Measurements from ENCODE around the gene C1QTNF3. TPM values are rescaled to one million over a fixed set of nuclear protein-coding genes. Genes with fewer than 3 reads are reported as not detected.
A peak's percentile ranks its signal among the peaks of the same experiment; 100 is the strongest.

The C1QTNF3 gene
- total and polyA plus RNA-seq, 8 donors, result 3.6 to 84.1 (median 10.9) TPM

- Histone ChIP-seq H3K9me3 (no peaks in the 10 kb centered on the region), H3K36me3 (peaks cover 4 to 43% (median 39%) of the 10 kb centered on the region in 4 donors), H3K27ac (no peak overlapping the region), H3K4me1 (peaks cover 0 to 17% (median 2%) of the 10 kb centered on the region in 4 donors), H3K27me3 (no peaks in the 10 kb centered on the region), H3K4me3 (no peak overlapping the region)
- intact Hi-C loops (cut with DNase I; ENCODE audit: low total_unique reads), result no loop called here
- TF ChIP-seq POLR2AphosphoS5 (IDR thresholded peaks at IDR 0.05) (no peak), POLR2A (IDR thresholded peaks at IDR 0.05) (no peak), EP300 (IDR thresholded peaks at IDR 0.05) (no peak)
- WGBS, 5 donors, result 55 to 76% (median 60%) methylated on average over 1 of the region's 1 CpG
- no peak for DNase-seq
Measured at GRCh38 chr5:33994845-33995244, 48.2 kb downstream of the C1QTNF3 start.

- Histone ChIP-seq H3K27ac (no peak overlapping the region), H3K27me3 (no peaks in the 10 kb centered on the region), H3K4me1 (peaks cover 0 to 17% (median 2%) of the 10 kb centered on the region in 4 donors), H3K4me3 (no peak overlapping the region), H3K36me3 (peaks cover 16 to 53% (median 49%) of the 10 kb centered on the region in 4 donors), H3K9me3 (no peaks in the 10 kb centered on the region)
- TF ChIP-seq EP300 (IDR thresholded peaks at IDR 0.05), result no peak
- no peak for TF ChIP-seq POLR2AphosphoS5 (IDR thresholded peaks at IDR 0.05)
- no peak for TF ChIP-seq POLR2A (IDR thresholded peaks at IDR 0.05)
- TF ChIP-seq CTCF (IDR thresholded peaks at IDR 0.05), result no peak
- 72 to 94% (median 78%) methylated on average over 2 of the region's 2 CpGs for WGBS, 5 donors
- intact Hi-C loops (cut with DNase I; ENCODE audit: low total_unique reads), result no loop called here
- DNase-seq, result no peak
Measured at GRCh38 chr5:33992864-33993263, 50.1 kb downstream of the C1QTNF3 start.

- no peak for DNase-seq
- peaks cover 16 to 42% (median 38%) of the 10 kb centered on the region in 4 donors for H3K36me3 ChIP-seq
- WGBS, 5 donors, result 97 to 98% (median 97%) methylated on average over 6 of the region's 6 CpGs
- peak overlapping the region in 1 of 5 donors; percentile 8 for H3K27ac ChIP-seq
- H3K27me3 ChIP-seq, result no peaks in the 10 kb centered on the region
- no peak overlapping the region for H3K4me3 ChIP-seq
- no peaks in the 10 kb centered on the region for H3K9me3 ChIP-seq
- TF ChIP-seq EP300 (IDR thresholded peaks at IDR 0.05), result no peak
- no peak for TF ChIP-seq CTCF (IDR thresholded peaks at IDR 0.05)
- no peak for TF ChIP-seq POLR2AphosphoS5 (IDR thresholded peaks at IDR 0.05)
- no peak for TF ChIP-seq POLR2A (IDR thresholded peaks at IDR 0.05)
- intact Hi-C loops (cut with DNase I; ENCODE audit: low total_unique reads), result no loop called here
- peaks cover 0 to 23% (median 20%) of the 10 kb centered on the region in 4 donors for H3K4me1 ChIP-seq
Measured at GRCh38 chr5:33985447-33985846, 57.6 kb downstream of the C1QTNF3 start.

- WGBS, 5 donors, result 70 to 80% (median 74%) methylated on average over 7 of the region's 7 CpGs
- H3K9me3 ChIP-seq, result no peaks in the 10 kb centered on the region
- TF ChIP-seq POLR2A (IDR thresholded peaks at IDR 0.05), result no peak
- TF ChIP-seq CTCF (IDR thresholded peaks at IDR 0.05), result no peak
- no peak for TF ChIP-seq POLR2AphosphoS5 (IDR thresholded peaks at IDR 0.05)
- TF ChIP-seq EP300 (IDR thresholded peaks at IDR 0.05), result no peak
- intact Hi-C loops (cut with DNase I; ENCODE audit: low total_unique reads), result no loop called here
- H3K4me3 ChIP-seq, result no peak within 1 kb of the TSS
- no peaks in the 10 kb centered on the region for H3K27me3 ChIP-seq
- H3K36me3 ChIP-seq, result peaks cover 11 to 34% (median 32%) of the 10 kb centered on the region in 4 donors
- peak within 1 kb of the TSS in 1 of 5 donors; percentile 7 for H3K27ac ChIP-seq
- H3K4me1 ChIP-seq, result peaks cover 0 to 23% (median 20%) of the 10 kb centered on the region in 4 donors
- no peak for DNase-seq
Measured at GRCh38 chr5:33984671-33985124, 58.3 kb downstream of the C1QTNF3 start, which contains the start of gene SLC45A2. TSS of gene SLC45A2 (minus strand) at chr5:33984693. CDS start at chr5:33984583, 110 bp downstream.

GRCh38 chr5:33984178-33984577, 58.8 kb downstream of the C1QTNF3 start:
- no peak for DNase-seq
- TF ChIP-seq POLR2AphosphoS5 (IDR thresholded peaks at IDR 0.05), result no peak
- no peak for TF ChIP-seq POLR2A (IDR thresholded peaks at IDR 0.05)
- TF ChIP-seq EP300 (IDR thresholded peaks at IDR 0.05), result no peak
- no peak for TF ChIP-seq CTCF (IDR thresholded peaks at IDR 0.05)
- H3K4me3 ChIP-seq, result no peak overlapping the region
- intact Hi-C loops (cut with DNase I; ENCODE audit: low total_unique reads), result no loop called here
- peaks cover 10 to 29% (median 28%) of the 10 kb centered on the region in 4 donors for H3K36me3 ChIP-seq
- 93 to 100% (median 97%) methylated on average over 2 to 15 of the region's 15 CpGs for WGBS, 5 donors
- H3K9me3 ChIP-seq, result no peaks in the 10 kb centered on the region
- peaks cover 0 to 23% (median 20%) of the 10 kb centered on the region in 4 donors for H3K4me1 ChIP-seq
- H3K27me3 ChIP-seq, result no peaks in the 10 kb centered on the region
- H3K27ac ChIP-seq, result peak overlapping the region in 1 of 5 donors; percentile 7

Measured in stomach (tissue), 9 donors.